Neural progenitor cell (in vitro differentiated cells): Measurements from ENCODE around the gene DZIP1L. TPM values are rescaled to one million over a fixed set of nuclear protein-coding genes. Genes with fewer than 3 reads are reported as not detected.
"Not testable (repeated sequence)": the region's sequence is repeated elsewhere in the genome, so short reads cannot be mapped to it uniquely, and the experiment has no call there.

ENCODE experiments used
- DNase-seq: peaks from one replicate; pipeline ENCODE4 v3.0.0-alpha.2; 2016; ENCODE audit warnings: low spot score
- H2AFZ ChIP-seq: fragments of 200-600 bp; sonication (generic); replicated peaks from 2 replicates; pipeline ENCODE4 v1.6.1; 2016; ENCODE audit warnings: antibody characterized with exemption
- H3F3A ChIP-seq: fragments of 200-600 bp; sonication (generic); 2 replicates; pipeline ENCODE4 v1.6.1; 2016; ENCODE audit warnings: antibody characterized with exemption, low read depth
- H3K27ac ChIP-seq: fragments of 200-600 bp; sonication (generic); 2 replicates; pipeline ENCODE4 v1.5.1; 2016; ENCODE audit warnings: mild to moderate bottlenecking
- H3K27me3 ChIP-seq: fragments of 200-600 bp; sonication (generic); 2 replicates; pipeline ENCODE4 v1.6.1; 2016; ENCODE audit warnings: mild to moderate bottlenecking, moderate library complexity
- H3K36me3 ChIP-seq: fragments of 200-600 bp; sonication (generic); 2 replicates; pipeline ENCODE4 v1.5.1; 2016
- H3K4me1 ChIP-seq: fragments of 200-600 bp; sonication (generic); 2 replicates; pipeline ENCODE4 v1.6.1; 2016; ENCODE audit warnings: mixed run types
- H3K4me2 ChIP-seq: fragments of 200-600 bp; sonication (generic); 2 replicates; pipeline ENCODE4 v1.6.1; 2016
- H3K4me3 ChIP-seq: fragments of 200-600 bp; sonication (generic); 2 replicates; pipeline ENCODE4 v1.5.1; 2016
- H3K79me2 ChIP-seq: fragments of 200-600 bp; sonication (generic); 2 replicates; pipeline ENCODE4 v1.6.1; 2016; ENCODE audit warnings: low read depth
- H3K9ac ChIP-seq: fragments of 200-600 bp; sonication (generic); 2 replicates; pipeline ENCODE4 v1.6.1; 2016
- H3K9me3 ChIP-seq: fragments of 200-600 bp; sonication (generic); 2 replicates; pipeline ENCODE4 v1.5.1; 2016; ENCODE audit warnings: low read depth
- H4K20me1 ChIP-seq: fragments of 200-600 bp; sonication (generic); 2 replicates; pipeline ENCODE4 v1.6.1; 2016; ENCODE audit warnings: low read depth
- H3K27ac Mint-ChIP-seq: 3 replicates; pipeline ENCODE4 v1.8.0; 2021; ENCODE audit warnings: mixed read lengths
- H3K27me3 Mint-ChIP-seq: 2 replicates; pipeline ENCODE4 v1.8.0; 2022; ENCODE audit warnings: low read depth, mild to moderate bottlenecking, inconsistent platforms, moderate library complexity, mixed read lengths; ENCODE audit not compliant: insufficient read depth
- H3K36me3 Mint-ChIP-seq: 3 replicates; pipeline ENCODE4 v1.8.0; 2021; ENCODE audit warnings: mixed read lengths
- H3K4me1 Mint-ChIP-seq: 3 replicates; pipeline ENCODE4 v1.8.0; 2021; ENCODE audit warnings: mixed read lengths
- H3K4me3 Mint-ChIP-seq: 3 replicates; pipeline ENCODE4 v1.8.0; 2021; ENCODE audit warnings: mild to moderate bottlenecking, moderate library complexity, mixed read lengths
- H3K9me3 Mint-ChIP-seq: 3 replicates; pipeline ENCODE4 v1.8.0; 2020; ENCODE audit warnings: mixed read lengths
- EZH2 ChIP-seq: fragments of 200-600 bp; sonication (generic); IDR thresholded peaks from 2 replicates; pipeline ENCODE4 v1.6.1; 2017; ENCODE audit warnings: antibody characterized with exemption, mild to moderate bottlenecking, moderate library complexity
- EZH2phosphoT487 ChIP-seq: fragments of 200-600 bp; sonication (generic); IDR thresholded peaks from 2 replicates; pipeline ENCODE4 v1.6.1; 2017; ENCODE audit warnings: antibody characterized with exemption
- total RNA-seq: library from RNA; depleted of rRNA; stranded (reverse); fragments of >200 nt; gene quantifications from 2 replicates; pipeline ENCODE4 v1.2.3, GENCODE V29; 2015; ENCODE audit warnings: low replicate concordance
- TF ChIP-seq, protein P1 (sequence below): fragments of 200-600 bp; sonication (generic); IDR thresholded peaks from 2 replicates; pipeline ENCODE4 v1.5.1; 2017; ENCODE audit warnings: antibody characterized with exemption, mild to moderate bottlenecking

Gene DZIP1L
- total RNA-seq, 1 donor from 2014 or later, result 10.4 TPM

DNA sequence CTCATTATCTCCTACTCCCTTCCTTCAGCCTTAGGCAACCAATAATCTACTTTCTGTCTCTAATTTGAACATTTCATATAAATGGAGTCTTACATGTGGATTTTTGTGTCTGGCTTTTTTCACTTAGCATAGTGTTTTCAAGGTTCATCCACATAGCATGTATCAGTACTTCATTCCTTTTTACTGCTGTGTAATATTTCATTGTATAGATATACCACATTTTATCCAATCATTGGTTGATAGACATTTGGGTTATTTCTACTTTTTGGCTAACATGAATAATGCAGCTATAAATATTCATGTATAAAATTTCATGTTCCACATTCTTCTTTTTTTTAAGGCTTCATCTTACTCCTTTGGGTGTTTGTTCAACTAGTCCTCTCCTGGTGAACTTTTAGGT is 39.1 kb upstream of the DZIP1L start:
- H3K9ac ChIP-seq, result no peak overlapping the region
- no peaks in the 10 kb centered on the region for H3K79me2 ChIP-seq
- H3K4me2 ChIP-seq, result no peak overlapping the region
- H3K4me3 Mint-ChIP-seq, result no peak overlapping the region
- TF ChIP-seq, protein P1, sequence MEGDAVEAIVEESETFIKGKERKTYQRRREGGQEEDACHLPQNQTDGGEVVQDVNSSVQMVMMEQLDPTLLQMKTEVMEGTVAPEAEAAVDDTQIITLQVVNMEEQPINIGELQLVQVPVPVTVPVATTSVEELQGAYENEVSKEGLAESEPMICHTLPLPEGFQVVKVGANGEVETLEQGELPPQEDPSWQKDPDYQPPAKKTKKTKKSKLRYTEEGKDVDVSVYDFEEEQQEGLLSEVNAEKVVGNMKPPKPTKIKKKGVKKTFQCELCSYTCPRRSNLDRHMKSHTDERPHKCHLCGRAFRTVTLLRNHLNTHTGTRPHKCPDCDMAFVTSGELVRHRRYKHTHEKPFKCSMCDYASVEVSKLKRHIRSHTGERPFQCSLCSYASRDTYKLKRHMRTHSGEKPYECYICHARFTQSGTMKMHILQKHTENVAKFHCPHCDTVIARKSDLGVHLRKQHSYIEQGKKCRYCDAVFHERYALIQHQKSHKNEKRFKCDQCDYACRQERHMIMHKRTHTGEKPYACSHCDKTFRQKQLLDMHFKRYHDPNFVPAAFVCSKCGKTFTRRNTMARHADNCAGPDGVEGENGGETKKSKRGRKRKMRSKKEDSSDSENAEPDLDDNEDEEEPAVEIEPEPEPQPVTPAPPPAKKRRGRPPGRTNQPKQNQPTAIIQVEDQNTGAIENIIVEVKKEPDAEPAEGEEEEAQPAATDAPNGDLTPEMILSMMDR, result no peak
- TF ChIP-seq EZH2 (no peak), EZH2phosphoT487 (no peak)
- H3K27me3 Mint-ChIP-seq, result peaks cover 2% of the 10 kb centered on the region
- H3K9me3 Mint-ChIP-seq, result peaks cover 12% of the 10 kb centered on the region
- H3K36me3 Mint-ChIP-seq, result no peaks in the 10 kb centered on the region
- no peak for DNase-seq
- no peaks in the 10 kb centered on the region for H3F3A ChIP-seq
- H3K27ac ChIP-seq, result no peak overlapping the region
- H3K4me1 ChIP-seq, result no peaks in the 10 kb centered on the region
- no peaks in the 10 kb centered on the region for H3K27me3 ChIP-seq
- no peaks in the 10 kb centered on the region for H4K20me1 ChIP-seq
- no peaks in the 10 kb centered on the region for H3K9me3 ChIP-seq
- no peaks in the 10 kb centered on the region for H3K36me3 ChIP-seq
- H3K27ac Mint-ChIP-seq, result no peak overlapping the region
- no peaks in the 10 kb centered on the region for H3K4me1 Mint-ChIP-seq
- no peak overlapping the region for H3K4me3 ChIP-seq
- H2AFZ ChIP-seq, result no peak overlapping the region

DNA sequence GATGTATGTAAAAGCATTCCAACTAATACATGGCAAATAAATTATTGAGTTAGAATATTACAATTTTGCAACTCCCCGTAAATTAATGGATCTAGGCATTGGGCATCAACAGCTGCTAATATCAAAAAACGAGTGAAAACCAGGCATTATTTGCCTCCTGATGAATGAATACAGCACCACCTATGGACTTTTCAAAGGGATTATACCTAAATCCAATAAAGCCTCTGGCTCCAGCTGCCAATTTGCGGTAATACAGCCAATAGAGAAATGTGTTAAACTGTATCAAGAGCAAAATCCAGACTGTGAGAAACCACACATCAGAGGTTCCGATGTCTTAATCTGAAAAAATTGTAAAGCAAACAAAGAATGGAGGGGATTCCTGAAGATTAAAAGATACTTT is 33.1 kb upstream of the DZIP1L start:
- Histone ChIP-seq H3K79me2 (no peaks in the 10 kb centered on the region), H3K4me2 (no peak overlapping the region), H3F3A (no peaks in the 10 kb centered on the region), H3K36me3 (no peaks in the 10 kb centered on the region), H3K4me3 (no peak overlapping the region), H2AFZ (no peak overlapping the region), H3K4me1 (no peaks in the 10 kb centered on the region), H3K27me3 (no peaks in the 10 kb centered on the region), H3K9ac (no peak overlapping the region), H3K27ac (no peak overlapping the region), H4K20me1 (no peaks in the 10 kb centered on the region), H3K9me3 (no peaks in the 10 kb centered on the region)
- H3K27ac Mint-ChIP-seq, result no peak overlapping the region
- no peaks in the 10 kb centered on the region for H3K4me1 Mint-ChIP-seq
- no peak for TF ChIP-seq EZH2phosphoT487
- TF ChIP-seq, protein P1, result no peak
- H3K27me3 Mint-ChIP-seq, result no peaks in the 10 kb centered on the region
- no peak overlapping the region for H3K4me3 Mint-ChIP-seq
- no peaks in the 10 kb centered on the region for H3K36me3 Mint-ChIP-seq
- H3K9me3 Mint-ChIP-seq, result peaks cover 5% of the 10 kb centered on the region
- no peak for DNase-seq

DNA sequence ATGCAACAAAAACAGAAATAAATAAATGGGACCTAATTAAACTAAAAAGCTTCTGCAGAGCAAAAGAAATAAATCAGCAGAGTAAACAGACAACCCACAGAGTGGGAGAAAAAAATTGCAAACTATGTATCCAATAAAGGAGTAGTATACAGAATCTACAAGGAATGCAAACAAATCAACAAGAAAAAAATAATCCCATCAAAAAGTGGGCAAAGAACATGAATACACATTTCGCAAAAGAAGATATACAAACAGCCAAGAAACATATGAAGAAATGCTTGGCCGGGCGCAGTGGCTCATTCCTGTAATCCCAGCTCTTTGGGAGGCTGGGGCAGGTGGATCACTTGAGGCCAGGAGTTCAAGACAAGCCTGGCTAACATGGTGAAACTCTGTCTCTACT is 26.8 kb upstream of the DZIP1L start:
- H3K9me3 ChIP-seq, H3K27me3 Mint-ChIP-seq, H3K4me1 ChIP-seq, H3K27ac ChIP-seq, H3K4me1 Mint-ChIP-seq, H3K79me2 ChIP-seq, H2AFZ ChIP-seq, H3K36me3 Mint-ChIP-seq, H3K4me3 ChIP-seq, H3K27me3 ChIP-seq, H3K27ac Mint-ChIP-seq, H3K9ac ChIP-seq, H3K9me3 Mint-ChIP-seq, H4K20me1 ChIP-seq, H3K4me2 ChIP-seq, DNase-seq, H3F3A ChIP-seq, H3K36me3 ChIP-seq, H3K4me3 Mint-ChIP-seq: not testable (repeated sequence)

DNA sequence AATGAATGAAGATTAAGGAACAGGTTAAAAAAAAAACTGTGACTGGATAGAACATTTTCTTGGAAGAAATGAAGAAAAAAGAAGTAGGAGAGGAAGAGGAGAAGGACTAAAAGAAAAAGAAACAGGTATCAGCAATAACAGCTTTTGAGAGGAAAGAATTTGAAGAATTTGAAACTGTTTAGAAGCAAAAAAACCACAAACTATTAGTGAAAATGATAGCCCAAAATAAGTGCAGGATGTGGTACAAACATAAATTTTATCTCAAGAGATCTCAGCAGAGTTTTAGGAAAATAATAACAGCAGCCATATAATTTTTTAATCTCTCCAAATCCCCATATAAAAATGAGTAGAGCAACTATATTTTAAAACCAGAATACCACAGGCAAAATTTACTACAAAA is 25.5 kb upstream of the DZIP1L start:
- no peaks in the 10 kb centered on the region for H3K4me1 Mint-ChIP-seq
- no peaks in the 10 kb centered on the region for H3K36me3 Mint-ChIP-seq
- Histone ChIP-seq H2AFZ (no peak overlapping the region), H3K79me2 (no peaks in the 10 kb centered on the region), H3K4me1 (no peaks in the 10 kb centered on the region), H3K9ac (no peak overlapping the region), H4K20me1 (no peaks in the 10 kb centered on the region), H3K36me3 (no peaks in the 10 kb centered on the region), H3K27me3 (no peaks in the 10 kb centered on the region), H3K4me2 (no peak overlapping the region), H3K4me3 (no peak overlapping the region), H3K27ac (no peak overlapping the region), H3K9me3 (no peaks in the 10 kb centered on the region), H3F3A (no peaks in the 10 kb centered on the region)
- no peak overlapping the region for H3K4me3 Mint-ChIP-seq
- peaks cover 7% of the 10 kb centered on the region for H3K9me3 Mint-ChIP-seq
- no peaks in the 10 kb centered on the region for H3K27me3 Mint-ChIP-seq
- TF ChIP-seq EZH2 (no peak), EZH2phosphoT487 (no peak)
- TF ChIP-seq, protein P1, result no peak
- no peak for DNase-seq
- no peak overlapping the region for H3K27ac Mint-ChIP-seq
